HFF-Myc (cell line): ENCODE results near the gene RNF180.
A peak's percentile ranks its signal among the peaks of the same experiment; 100 is the strongest.
"Not testable (repeated sequence)": the region's sequence is repeated elsewhere in the genome, so short reads cannot be mapped to it uniquely, and the experiment has no call there.

ENCODE experiments used
- DNase-seq: peaks from one replicate; pipeline ENCODE4 v3.0.0-alpha.2; 2011; ENCODE audit warnings: low read depth; ENCODE audit errors: extremely low read depth
- H3K4me3 ChIP-seq: replicated peaks from 2 replicates; pipeline ENCODE4 v1.5.1; 2011; ENCODE audit warnings: low read depth, mild to moderate bottlenecking, control low read depth, low read length
- CTCF ChIP-seq: IDR thresholded peaks from 2 replicates; pipeline ENCODE4 v1.5.1; 2012; ENCODE audit warnings: mild to moderate bottlenecking, low read depth, low read length, control low read depth; ENCODE audit errors: missing control alignments

Gene RNF180

DNA sequence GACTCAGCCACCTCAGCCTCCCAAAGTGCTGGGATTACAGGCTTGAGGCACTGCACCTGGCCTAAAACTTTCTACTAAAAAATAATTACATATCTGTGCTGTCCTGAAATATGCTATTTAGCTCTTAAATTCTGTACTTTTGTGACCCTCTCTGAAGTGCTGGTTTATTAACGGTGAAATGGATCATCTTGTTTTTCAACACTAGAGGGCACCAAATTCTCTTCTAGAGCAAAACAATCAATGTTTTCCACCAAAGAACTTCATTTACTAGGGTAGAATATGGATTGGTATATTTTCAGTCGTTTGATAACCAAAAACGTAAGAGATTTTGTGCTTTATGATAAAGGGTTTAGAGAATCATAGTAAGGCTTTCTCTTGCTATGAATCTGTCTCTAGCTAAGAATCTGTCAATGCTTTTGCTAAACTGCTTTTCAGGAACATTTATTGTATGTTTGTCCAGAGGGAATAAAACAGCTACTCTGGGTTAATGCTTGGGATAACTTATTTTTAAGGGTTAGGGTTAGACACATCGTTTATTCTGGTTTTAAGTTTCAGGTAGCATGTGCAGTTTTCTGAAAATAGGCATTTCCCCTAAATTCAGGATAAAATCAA is 63.6 kb downstream of the RNF180 start:
- no peak overlapping the region for H3K4me3 ChIP-seq
- TF ChIP-seq CTCF = peak; percentile 29
- peak; percentile 5 for DNase-seq

DNA sequence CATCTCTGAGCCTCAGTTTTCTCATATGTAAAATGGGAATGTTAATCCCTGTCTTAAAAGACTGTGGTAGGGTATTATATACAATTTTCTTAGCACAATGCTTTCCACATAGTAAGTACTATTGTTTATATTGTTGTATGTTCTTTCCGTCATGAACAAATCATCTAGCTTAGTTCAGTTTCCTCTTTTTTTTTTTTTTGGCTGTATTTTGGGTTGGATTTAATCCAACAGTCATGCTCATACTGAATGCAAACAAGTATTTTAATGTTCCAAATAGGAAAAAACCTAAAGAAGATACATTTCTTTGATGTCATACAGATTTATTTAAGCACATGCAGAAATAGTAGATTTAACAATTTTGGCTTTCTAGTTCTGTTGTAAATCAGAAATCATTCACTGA is 95.1 kb downstream of the RNF180 start:
- no peak overlapping the region for H3K4me3 ChIP-seq
- no peak for DNase-seq
- no peak for TF ChIP-seq CTCF

- no peak for TF ChIP-seq CTCF
- no peak overlapping the region for H3K4me3 ChIP-seq
- no peak for DNase-seq
Observed at GRCh38 chr5:64269164-64269563, 103.5 kb downstream of the RNF180 start.

DNA sequence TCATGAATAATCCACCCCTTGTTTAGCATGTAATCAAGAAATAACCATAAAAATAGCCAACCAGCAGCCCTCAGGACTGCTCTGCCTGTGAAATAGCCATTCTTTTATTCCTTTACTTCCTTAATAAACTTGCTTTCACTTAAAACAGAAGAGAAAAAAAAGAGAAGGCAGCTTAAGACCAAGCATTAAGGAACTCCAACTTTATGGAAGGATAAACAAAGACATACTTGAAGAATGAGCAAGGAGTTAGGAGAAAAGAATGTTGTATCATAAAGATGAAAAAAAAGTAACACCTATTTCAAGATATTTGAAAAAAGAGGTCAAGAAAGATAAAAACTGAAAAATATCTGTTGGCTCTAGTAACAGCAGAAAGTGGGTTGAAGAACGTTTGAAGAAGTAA is 107.6 kb downstream of the RNF180 start:
- no peak for DNase-seq
- no peak overlapping the region for H3K4me3 ChIP-seq
- TF ChIP-seq CTCF = no peak

GRCh38 chr5:64285188-64286130 is 119.8 kb downstream of the RNF180 start:
- H3K4me3 ChIP-seq = no peak overlapping the region
- TF ChIP-seq CTCF = no peak
- no peak for DNase-seq

GRCh38 chr5:64286381-64286780 is 120.7 kb downstream of the RNF180 start:
- no peak overlapping the region for H3K4me3 ChIP-seq
- no peak for DNase-seq
- no peak for TF ChIP-seq CTCF

- H3K4me3 ChIP-seq, DNase-seq: not testable (repeated sequence)
Observed at GRCh38 chr5:64288496-64288895, 122.9 kb downstream of the RNF180 start.
